Activated naive CD4-positive, alpha-beta T cell treated with anti-CD3 and anti-CD28 coated beads, Interleukin-2, amount 50 U/mL, for 72 hours (primary cell): ENCODE results near the gene TNFRSF13B. TPM values are rescaled to one million over a fixed set of nuclear protein-coding genes. Genes with fewer than 3 reads are reported as not detected.
"Not testable (repeated sequence)": the region's sequence is repeated elsewhere in the genome, so short reads cannot be mapped to it uniquely, and the experiment has no call there.

Experiments
- ATAC-seq, 2 donors: fragments of 150-1000 bp; cut with Tn5 transposase; 2 replicates each; pipeline ENCODE4 v1.10.0; 2021; ENCODE audit warnings: mild to moderate bottlenecking in 2 of 2, moderate library complexity in 2 of 2
- DNase-seq, 2 donors: peaks; one replicate each; pipeline ENCODE4 v3.0.0; 2021 to 2022; ENCODE audit warnings: low spot score in 2 of 2
- H3K27ac Mint-ChIP-seq, 2 donors: one replicate each; pipeline ENCODE4 v1.8.0; 2022; ENCODE audit warnings: mild to moderate bottlenecking in 2 of 2, mixed read lengths in 2 of 2
- H3K36me3 Mint-ChIP-seq, 2 donors: one replicate each; pipeline ENCODE4 v1.8.0; 2022; ENCODE audit warnings: mixed read lengths in 2 of 2
- H3K9me3 Mint-ChIP-seq, 2 donors: one replicate each; pipeline ENCODE4 v1.8.0; 2022; ENCODE audit warnings: mixed read lengths in 2 of 2
- total RNA-seq, 2 donors: library from RNA; stranded (reverse); gene quantifications; one replicate each; pipeline ENCODE4 v1.2.3, GENCODE V29; 2022

The TNFRSF13B gene
- total RNA-seq, 2 donors from 2014 or later: not detected

DNA sequence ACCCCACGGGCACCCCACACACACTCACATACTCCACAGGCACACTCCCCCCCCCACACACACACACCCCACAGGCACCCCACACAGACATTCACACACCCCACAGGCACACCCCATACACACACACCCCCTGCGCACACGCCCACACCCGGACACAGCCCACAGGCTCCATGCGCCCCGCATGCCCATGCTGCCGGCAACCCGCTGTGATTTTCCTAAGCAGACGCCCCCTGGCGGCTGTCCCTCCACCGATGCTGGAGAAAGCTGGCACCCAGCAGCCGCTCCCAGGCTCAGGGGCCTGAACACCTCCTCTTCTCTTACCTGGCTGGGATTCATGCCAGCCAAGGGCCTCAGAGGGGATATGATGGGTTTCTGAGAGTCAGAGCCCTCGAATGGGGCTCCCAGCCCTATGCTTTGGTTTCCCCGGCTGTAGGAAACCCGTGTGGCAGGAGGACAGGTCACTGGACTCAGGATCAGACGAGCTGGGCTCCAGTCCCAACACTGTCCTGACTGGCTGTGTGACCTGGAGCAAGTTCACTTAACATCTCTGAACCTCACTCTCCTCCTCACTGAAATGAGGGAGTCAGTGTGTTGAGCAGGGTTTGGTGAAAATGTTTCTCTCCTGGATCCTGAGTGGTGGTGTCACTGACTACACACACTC is 19.6 kb upstream of the TNFRSF13B start:
- Mint-ChIP-seq H3K27ac (no peak overlapping the region), H3K36me3 (no peaks in the 10 kb centered on the region), H3K9me3 (no peaks in the 10 kb centered on the region)
- peak; percentile 64 to 89 for DNase-seq
- ATAC-seq: peak; percentile 59 to 63

DNA sequence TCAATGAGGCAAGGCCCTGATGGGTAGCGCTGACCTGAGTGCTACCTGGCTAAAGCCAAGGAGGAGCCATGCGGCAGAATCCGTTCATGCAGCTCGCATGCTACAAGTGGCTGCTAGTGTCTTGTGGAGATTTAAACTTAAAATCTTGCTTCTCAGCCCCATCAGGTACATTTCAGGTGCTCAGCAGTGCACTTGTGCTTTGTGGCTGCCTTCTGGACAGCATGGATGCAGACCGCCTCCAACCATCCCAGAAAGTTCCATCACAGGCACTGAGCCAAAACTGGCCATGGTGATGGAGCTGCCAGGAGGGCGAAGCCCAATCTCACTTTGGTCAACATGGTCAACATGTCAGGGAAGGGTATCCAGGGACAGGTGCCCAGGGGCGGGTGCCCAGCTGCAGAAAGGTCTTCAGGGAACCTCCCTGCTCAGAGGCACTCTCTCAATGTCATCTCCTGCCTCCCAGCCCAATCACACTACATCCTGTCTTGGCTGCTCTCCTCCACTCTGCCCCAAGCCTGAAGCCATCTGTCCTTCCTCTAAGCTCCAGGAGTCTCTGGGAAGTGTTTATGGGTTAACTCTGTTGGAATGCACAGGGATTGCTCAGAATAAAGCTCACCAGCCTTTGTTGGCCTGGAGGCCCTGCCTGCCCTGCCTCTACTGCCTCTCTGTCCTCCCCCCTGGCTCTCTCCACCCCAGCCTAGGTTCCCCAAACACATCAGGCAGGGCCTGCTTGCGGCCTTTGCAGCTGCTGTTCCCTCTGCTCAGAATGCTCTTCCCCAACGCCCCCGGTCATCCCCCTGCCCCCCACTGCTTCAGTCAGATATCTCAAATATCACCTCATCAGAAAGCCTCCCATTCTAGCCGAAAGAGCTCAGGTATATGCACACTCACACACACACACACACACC is 18.3 kb upstream of the TNFRSF13B start:
- ATAC-seq: no peak
- no peaks in the 10 kb centered on the region for H3K36me3 Mint-ChIP-seq
- no peaks in the 10 kb centered on the region for H3K9me3 Mint-ChIP-seq
- DNase-seq: no peak
- no peak overlapping the region for H3K27ac Mint-ChIP-seq

DNA sequence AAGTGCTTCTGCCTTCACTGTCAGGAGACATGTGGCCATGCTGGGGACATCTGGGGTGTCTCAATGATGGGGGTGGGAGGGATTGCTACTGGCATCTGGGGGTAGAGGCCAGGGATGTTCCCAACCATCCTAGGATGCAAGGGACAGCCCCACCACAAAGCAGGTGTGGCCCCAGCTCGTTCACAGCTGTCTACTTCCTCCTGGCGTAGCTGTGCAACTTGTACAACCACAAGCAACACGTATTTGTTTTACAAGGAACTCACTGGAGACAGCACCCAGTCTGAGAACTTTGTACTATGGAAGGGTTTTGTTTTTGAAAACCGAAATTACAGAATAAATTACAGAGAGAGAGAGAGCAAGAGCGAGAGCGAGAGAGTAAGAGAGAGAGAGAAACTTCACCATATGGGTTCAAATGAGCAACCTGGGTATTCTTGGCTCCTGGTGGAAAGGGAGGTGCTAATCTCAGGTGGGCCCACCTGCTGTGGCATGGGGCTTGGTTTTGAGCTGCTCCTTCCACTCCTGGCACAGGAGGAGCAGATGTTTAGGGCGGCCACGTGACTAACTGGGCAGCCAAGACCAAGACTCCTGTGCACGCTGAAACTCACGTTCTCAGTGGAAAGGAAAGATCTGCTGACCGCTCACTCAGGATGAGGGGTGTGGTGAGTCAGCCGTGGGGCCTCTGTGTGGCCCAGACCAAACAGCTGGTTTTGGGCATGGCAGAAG is 17.5 kb upstream of the TNFRSF13B start:
- DNase-seq: no peak

DNA sequence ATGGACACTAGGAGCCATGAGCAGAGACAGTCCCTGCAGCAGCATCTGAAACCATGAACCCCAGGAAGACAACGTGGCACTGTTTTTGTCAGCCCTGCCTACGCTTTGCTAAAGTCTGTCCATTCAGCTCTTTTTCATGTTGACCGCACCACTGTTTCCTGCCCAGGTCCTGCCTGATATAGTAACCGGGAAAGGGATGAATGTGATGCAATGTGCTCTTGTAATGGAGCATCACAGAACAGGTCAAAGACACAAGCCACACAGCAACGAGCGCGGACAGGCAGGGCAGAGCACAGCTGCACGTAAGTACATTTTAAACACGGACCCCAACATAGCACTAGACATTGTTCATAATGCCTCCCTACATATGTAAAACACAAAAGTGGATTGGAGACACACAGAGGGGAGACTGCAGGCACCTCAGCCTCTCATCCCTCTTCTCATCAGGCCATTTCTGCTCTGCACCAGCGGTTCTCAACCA is 16.9 kb upstream of the TNFRSF13B start:
- no peaks in the 10 kb centered on the region for H3K36me3 Mint-ChIP-seq
- DNase-seq (no peak), ATAC-seq (peak; percentile 27 to 30)
- H3K9me3 Mint-ChIP-seq: no peaks in the 10 kb centered on the region
- H3K27ac Mint-ChIP-seq: peak overlapping the region; percentile 60 to 63

More for the DNA sequence above, 17.5 kb upstream of the TNFRSF13B start:
- peak overlapping the region in 1 of 2 donors; percentile 60 for H3K27ac Mint-ChIP-seq
- H3K9me3 Mint-ChIP-seq: no peaks in the 10 kb centered on the region
- H3K36me3 Mint-ChIP-seq: no peaks in the 10 kb centered on the region
- ATAC-seq: peak in 1 of 2 donors; percentile 56

DNA sequence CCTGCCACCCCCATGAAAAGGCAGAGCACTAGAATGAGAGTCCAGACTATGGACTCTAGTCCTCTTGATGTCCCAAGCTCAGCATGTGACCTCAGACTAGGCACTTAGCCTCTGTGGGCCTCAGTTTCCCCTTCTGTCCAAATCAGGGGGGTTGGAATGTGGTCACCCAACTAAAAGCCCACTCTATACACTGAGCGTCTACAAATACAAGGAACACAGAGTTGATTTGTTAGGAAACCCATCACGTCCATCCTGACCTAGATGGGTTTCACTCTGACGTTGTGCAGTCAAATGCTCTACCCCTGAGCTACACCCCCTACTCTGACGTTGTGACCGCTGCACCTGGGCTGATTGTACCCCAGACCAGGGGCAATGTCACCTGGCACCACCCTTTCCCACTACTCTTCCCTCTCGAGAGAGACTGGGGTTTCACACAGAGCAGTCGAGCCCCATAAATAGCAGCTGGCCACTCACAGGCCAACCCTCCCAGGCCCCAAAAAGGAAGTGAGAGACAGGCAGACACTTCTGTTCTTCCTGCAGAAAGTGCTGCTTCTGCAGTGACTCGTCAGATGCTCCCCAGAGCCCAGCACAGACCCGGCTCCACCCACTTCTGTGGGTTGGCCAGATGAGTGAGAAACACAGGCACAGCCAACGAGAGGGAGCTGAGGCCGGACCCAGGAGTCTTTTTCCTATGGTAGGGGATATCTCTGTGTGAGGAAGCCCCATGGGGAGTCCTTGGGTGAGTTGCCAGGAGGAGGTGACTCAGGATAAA is 16.1 kb upstream of the TNFRSF13B start:
- H3K36me3 Mint-ChIP-seq: no peaks in the 10 kb centered on the region
- ATAC-seq (peak; percentile 83 to 84), DNase-seq (peak in 1 of 2 donors; percentile 65)
- peak overlapping the region; percentile 22 to 60 for H3K27ac Mint-ChIP-seq
- no peaks in the 10 kb centered on the region for H3K9me3 Mint-ChIP-seq

GRCh38 chr17:16987066-16987829 is 15.3 kb upstream of the TNFRSF13B start:
- no peaks in the 10 kb centered on the region for H3K36me3 Mint-ChIP-seq
- no peak for ATAC-seq

DNA sequence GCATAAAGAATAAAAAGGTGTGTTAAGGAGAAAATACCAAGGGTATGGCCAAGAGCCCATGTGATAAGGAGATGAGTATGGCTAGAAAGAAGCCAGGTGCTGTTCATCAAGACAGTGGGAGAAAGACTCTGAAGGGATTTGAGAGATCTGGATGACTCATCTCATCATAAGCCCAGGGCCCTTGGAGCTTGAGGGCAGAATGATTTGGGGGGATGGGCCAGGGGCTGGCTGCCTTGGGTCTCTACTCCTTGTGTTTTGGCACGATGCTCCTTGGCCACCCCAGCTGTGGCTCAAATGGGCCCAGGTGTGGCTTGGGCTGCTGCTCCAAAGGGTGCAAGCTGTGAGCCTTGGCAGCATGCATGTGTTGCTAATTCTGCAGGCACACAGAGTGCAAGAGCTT is 14.5 kb upstream of the TNFRSF13B start:
- H3K27ac Mint-ChIP-seq: no peak overlapping the region

More at GRCh38 chr17:16987066-16987829, 15.3 kb upstream of the TNFRSF13B start:
- Mint-ChIP-seq H3K27ac (no peak overlapping the region), H3K9me3 (no peaks in the 10 kb centered on the region)
- DNase-seq: no peak

DNA sequence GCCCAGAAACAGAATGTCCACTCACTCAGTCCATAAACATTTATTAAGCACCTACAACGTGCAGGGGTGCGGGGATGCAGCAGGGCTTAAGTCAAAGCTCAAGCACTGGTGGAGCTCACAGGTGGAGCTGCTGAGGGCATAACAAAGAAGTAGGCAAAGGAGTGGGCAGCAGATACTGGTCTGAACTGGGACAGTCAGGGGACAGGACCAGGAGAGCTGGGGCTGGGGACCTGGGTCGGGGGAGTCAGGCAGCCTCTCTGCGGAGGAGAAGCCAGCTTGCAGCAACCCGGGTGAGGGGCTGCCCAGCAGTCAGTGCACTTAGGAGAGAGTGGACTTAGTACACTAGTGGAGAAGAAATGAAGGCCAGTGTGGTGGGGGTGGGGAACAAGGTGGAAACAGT is 10.0 kb upstream of the TNFRSF13B start:
- Mint-ChIP-seq H3K9me3 (no peaks in the 10 kb centered on the region), H3K27ac (no peak overlapping the region), H3K36me3 (no peaks in the 10 kb centered on the region)
- ATAC-seq: no peak
- no peak for DNase-seq

More for the DNA sequence above, 14.5 kb upstream of the TNFRSF13B start:
- Mint-ChIP-seq H3K36me3 (no peaks in the 10 kb centered on the region), H3K9me3 (no peaks in the 10 kb centered on the region)
- ATAC-seq (no peak), DNase-seq (no peak)

DNA sequence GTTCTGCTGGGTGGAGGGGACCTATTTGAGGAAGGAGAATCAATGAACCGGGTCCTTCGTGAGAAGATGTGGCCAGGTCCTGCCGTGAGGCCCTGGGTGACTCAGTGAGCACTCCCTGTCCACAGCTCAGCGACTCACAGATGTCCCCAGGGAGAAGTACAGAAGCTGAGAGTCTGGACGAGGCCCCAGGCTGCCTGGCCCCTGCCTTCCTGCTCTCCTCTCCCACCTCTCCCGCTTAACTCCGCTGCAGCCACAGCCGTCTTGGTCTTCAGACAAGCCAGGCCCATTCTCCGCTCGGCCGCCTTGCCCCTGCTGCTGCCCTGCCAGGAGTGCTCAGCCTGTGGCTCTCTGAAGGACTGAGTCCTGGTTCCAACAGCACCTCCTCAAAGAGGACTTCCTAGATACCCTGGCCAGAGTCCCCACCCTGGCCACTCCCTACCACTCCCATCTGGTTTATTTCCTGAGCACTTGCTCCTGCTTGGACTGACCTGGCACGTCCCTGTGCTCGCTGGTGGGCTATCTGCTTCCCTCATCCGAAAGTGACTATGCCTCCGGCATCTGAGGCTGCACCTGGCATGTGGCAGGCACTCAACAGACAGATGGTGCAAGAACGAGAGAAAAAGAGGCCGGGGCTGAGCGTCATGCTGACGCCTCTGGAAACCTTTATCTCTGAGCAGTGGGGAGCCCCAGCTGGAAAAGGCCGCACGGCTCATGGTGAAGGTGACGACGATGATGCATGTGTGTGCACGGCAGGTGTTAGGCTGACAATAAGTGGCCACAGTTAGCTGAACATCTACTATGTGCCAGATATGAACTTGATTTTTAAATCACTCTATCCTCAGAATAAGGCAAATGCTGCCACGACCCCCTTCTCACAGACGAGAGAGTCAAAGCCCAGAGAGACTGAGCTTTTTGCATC is 9.2 kb upstream of the TNFRSF13B start:
- no peak overlapping the region for H3K27ac Mint-ChIP-seq
- H3K9me3 Mint-ChIP-seq: no peaks in the 10 kb centered on the region
- ATAC-seq: no peak
- DNase-seq: no peak
- H3K36me3 Mint-ChIP-seq: no peaks in the 10 kb centered on the region

- DNase-seq (no peak), ATAC-seq (no peak)
- no peak overlapping the region for H3K27ac Mint-ChIP-seq
- H3K9me3 Mint-ChIP-seq: no peaks in the 10 kb centered on the region
- H3K36me3 Mint-ChIP-seq: no peaks in the 10 kb centered on the region
Measured at GRCh38 chr17:16980061-16980460, 8.1 kb upstream of the TNFRSF13B start.

GRCh38 chr17:16979237-16979823 is 7.4 kb upstream of the TNFRSF13B start:
- ATAC-seq, DNase-seq, H3K9me3 Mint-ChIP-seq, H3K36me3 Mint-ChIP-seq, H3K27ac Mint-ChIP-seq: not testable (repeated sequence)

GRCh38 chr17:16977932-16978331 is 6.0 kb upstream of the TNFRSF13B start:
- Mint-ChIP-seq H3K36me3 (no peaks in the 10 kb centered on the region), H3K9me3 (no peaks in the 10 kb centered on the region), H3K27ac (peak overlapping the region in 1 of 2 donors; percentile 66)
- no peak for DNase-seq
- no peak for ATAC-seq

DNA sequence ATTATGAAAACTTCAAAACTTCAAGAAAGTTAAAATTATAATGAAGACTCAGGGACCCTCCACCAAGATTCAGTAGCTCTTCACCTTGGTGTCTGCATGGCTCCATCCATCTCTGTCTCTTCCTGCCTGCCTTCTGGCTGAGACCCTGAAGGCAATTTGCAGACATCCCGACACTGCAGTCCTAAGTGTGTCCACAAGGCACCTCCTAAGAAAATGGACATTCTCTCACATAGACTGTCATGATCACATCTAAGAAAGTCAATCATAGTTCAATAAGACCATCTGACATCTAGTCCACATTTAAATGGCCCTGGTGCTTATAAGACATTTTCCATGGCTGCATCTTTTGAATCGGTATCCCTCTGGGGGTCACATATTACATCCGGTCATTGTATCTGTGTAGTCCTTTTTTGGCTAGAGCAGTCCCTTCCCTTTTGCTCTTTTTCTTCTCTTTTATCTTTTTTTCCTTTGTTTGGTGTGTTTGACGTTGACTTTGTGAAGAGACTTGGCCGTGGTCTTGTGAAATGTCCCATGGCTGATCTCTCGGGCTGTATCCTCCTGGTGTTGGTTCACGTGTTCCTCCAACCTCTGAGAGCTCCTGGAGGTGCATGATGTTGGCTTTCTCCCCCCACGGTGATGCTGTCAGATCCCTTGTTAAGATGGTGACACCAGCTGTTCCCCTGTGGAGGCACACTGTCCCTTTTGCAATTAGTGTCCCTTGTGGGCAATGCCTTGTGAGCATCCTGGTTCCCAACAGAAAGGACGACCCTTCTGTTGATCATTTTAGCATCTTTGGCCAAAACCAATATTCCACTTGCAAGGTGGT is 5.0 kb upstream of the TNFRSF13B start:
- DNase-seq: no peak
- Mint-ChIP-seq H3K27ac (peak overlapping the region in 1 of 2 donors; percentile 25), H3K9me3 (no peaks in the 10 kb centered on the region), H3K36me3 (no peaks in the 10 kb centered on the region)
- ATAC-seq: no peak
